Activated naive CD4-positive, alpha-beta T cell treated with anti-CD3 and anti-CD28 coated beads, Interleukin-2, amount 50 U/mL, for 16 hours (primary cell): ENCODE results near the gene B3GALT2.

Experiments used
- DNase-seq: peaks from one replicate; pipeline ENCODE4 v3.0.0-alpha.2; 2020

The B3GALT2 gene

DNA sequence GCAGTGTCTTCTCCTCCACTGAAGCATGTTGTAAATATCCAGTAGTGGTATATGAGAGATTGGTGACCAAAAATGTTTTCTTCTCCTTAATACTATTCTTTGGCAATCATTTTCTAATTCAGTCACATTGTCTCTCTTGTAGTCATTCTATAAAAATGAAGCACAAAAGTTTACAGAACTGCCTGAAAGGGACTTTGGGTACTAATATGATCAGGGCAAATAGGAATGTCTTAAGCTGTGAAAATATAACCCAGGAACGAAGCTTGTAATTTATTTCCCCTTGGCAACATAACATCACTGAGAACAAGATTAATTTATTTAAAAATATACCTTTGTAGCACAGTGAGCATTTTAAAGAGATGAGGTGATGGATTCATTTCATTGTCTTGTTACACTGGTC is 4.9 kb downstream of the B3GALT2 start:
- DNase-seq = no peak

DNA sequence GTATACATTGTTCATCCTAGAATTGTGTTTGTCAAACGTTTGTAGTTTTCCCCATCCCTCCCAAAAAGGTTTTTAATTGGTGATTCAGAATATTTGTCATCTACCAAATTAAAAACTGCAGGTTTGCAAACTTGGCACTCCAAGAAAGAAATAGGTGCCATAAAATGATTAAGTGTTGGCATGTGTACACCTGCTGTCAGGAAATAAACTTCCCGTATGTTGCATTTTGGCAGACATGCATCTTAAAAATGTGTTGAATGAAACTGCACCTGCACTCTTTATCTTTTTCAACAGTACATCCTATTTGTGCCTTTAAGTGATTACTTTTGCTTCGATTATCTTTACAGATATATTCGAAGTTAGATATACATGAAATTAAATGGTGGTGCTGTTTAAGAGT is 7.3 kb downstream of the B3GALT2 start:
- DNase-seq = no peak

GRCh38 chr1:193176788-193177187 is 9.6 kb downstream of the B3GALT2 start:
- DNase-seq = no peak

DNA sequence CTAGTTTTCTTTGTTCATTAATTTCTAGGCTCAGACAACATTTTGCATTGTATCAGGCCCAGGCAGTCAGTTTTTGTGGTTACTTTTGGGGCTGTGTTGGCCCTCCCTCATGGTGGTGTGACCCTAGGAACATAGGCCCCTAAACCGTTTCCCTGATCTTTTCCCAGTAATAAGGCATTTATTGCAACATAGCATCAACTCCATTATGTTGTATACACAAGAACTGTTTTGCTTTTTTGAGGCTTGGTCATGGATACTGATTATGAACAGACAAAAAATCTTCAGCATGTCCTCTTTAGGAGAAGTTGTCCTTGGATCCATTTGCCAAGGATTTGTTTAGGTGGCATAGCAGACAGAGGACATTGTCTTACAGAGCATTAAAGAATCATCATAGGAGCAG is 10.3 kb downstream of the B3GALT2 start:
- no peak for DNase-seq

GRCh38 chr1:193157360-193157759 is 29.1 kb downstream of the B3GALT2 start:
- DNase-seq = no peak

- no peak for DNase-seq
Measured at GRCh38 chr1:193156822-193157142, 29.6 kb downstream of the B3GALT2 start.

GRCh38 chr1:193156117-193156821 is 30.1 kb downstream of the B3GALT2 start:
- DNase-seq = no peak

DNA sequence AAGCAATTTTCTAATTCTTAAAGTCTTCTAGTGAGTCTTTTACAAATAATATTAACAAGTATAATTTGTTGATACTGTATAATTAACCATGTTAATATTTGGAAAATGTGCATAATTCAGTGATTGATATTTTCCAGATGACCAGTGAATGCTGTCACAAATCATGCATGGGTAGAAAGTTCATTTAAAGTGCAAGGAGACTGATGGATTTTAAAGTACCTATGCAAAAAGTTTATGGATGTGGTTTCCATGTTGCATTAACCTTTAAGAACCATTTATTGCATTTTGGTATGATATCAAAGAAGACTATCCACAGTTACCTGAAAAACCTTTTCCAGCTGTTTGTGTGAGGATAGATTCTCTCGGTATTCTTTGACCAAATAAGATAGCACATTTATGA is 41.4 kb downstream of the B3GALT2 start:
- DNase-seq = no peak

- no peak for DNase-seq
Measured at GRCh38 chr1:193144361-193144938, 42.0 kb downstream of the B3GALT2 start.

DNA sequence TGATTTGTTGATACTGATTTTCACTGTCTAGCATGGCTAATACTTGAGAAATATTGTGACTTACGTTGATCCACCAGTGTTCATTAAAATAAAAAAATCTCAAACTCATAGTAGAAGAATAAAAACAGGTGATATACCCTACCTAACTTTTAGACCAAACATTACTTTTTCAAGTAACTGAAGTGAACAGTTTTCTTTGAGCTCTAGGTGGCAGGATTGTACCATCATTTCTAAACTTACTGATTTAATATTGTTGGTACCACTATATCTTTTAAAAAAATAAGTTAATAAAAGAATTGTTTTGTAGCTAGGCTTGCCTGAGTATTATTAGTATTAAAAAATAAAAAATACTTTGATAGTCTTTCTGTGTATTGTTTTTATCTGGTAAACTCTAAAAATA is 43.1 kb downstream of the B3GALT2 start:
- no peak for DNase-seq

DNA sequence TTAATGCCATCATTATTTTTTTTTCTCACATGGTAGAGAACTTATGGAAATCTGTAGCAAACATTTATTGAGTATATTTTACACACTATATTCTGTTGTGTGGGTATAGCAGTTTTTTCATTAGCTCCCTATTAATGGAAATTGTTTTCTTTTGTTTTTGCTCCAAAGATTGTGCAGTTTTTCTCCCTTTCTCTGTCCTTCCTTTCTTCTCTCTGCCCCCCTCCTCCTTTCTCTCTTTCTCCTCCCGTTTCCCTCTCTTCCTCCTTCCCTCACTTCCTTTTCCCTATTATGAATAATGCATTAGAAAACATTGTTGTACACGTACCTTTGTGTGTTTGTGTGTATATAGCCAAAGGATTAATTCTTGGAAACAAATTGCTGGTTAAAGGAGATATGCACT is 44.0 kb downstream of the B3GALT2 start:
- no peak for DNase-seq

GRCh38 chr1:193141804-193142203 is 44.6 kb downstream of the B3GALT2 start:
- no peak for DNase-seq

- DNase-seq = no peak
Measured at GRCh38 chr1:193140254-193140653, 46.2 kb downstream of the B3GALT2 start.

DNA sequence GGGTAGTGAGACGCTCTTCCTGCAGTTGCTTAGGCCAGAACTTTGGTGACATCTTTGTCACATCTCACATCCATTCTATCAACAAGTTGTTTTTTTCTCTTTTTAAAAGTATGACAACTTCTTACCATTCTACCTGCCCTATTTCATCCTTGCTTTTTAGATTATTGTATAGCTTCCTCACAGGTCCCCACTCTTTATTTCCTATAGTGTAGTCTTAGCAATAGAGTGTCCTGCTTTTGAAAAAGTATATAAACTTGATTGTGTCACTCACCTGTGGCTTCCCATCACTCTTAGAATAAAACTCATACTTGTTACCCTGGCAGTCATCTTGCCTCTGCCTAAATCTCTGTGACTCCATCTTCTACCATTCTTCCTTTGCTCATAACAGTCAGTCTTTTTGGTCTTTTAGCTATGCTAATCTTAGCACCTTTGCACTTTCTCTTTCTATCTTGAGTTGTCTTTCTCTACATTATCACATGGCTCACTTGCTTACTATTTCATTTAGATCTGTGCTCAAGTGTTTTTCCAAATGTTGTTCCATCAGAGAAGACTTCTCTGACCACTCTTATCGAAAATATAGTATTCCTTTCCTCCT is 55.0 kb downstream of the B3GALT2 start:
- no peak for DNase-seq
